CD14-positive monocyte (primary cell): ENCODE results near the gene NAA10. TPM values are rescaled to one million over a fixed set of nuclear protein-coding genes. Genes with fewer than 3 reads are reported as not detected.

Experiments
- DNase-seq, 3 donors: peaks; one replicate each; pipeline ENCODE4 v3.0.0-alpha.2; 2011 to 2022
- H2AFZ ChIP-seq: 2 replicates; pipeline ENCODE4 v1.6.0; 2012; ENCODE audit warnings: mild to moderate bottlenecking, low read depth, low read length, inconsistent platforms; ENCODE audit not compliant: insufficient read depth, poor library complexity, severe bottlenecking
- H3K27ac ChIP-seq, 2 donors: 1 replicate in 1 of 2; 2 replicates in 1 of 2; pipeline ENCODE4 v1.5.1; 2012 to 2013; ENCODE audit warnings: low read length in 2 of 2, control low read depth in 1 of 2, inconsistent platforms in 1 of 2, low read depth in 1 of 2, mild to moderate bottlenecking in 1 of 2
- H3K27me3 ChIP-seq, 2 donors: one replicate each; pipeline versions ENCODE4 v1.6.0 to v1.6.1; 2011 to 2013; ENCODE audit warnings: low read length in 2 of 2; ENCODE audit not compliant: control insufficient read depth in 2 of 2, insufficient read depth in 2 of 2
- H3K36me3 ChIP-seq, 2 donors: replicated peaks in 1 of 2; 1 replicate in 1 of 2; 2 replicates in 1 of 2; pipeline versions ENCODE4 v1.5.1 to v1.6.1; 2012 to 2013; ENCODE audit warnings: low read length in 2 of 2, control low read depth in 1 of 2, inconsistent platforms in 1 of 2, mild to moderate bottlenecking in 1 of 2; ENCODE audit not compliant: insufficient read depth in 2 of 2, control insufficient read depth in 1 of 2
- H3K4me1 ChIP-seq, 2 donors: 1 replicate in 1 of 2; 2 replicates in 1 of 2; pipeline versions ENCODE4 v1.5.1 to v1.6.1; 2012 to 2013; ENCODE audit warnings: low read length in 2 of 2, control low read depth in 1 of 2, inconsistent platforms in 1 of 2, mild to moderate bottlenecking in 1 of 2, moderate library complexity in 1 of 2; ENCODE audit not compliant: insufficient read depth in 2 of 2, control insufficient read depth in 1 of 2
- H3K4me2 ChIP-seq: replicated peaks from 2 replicates; pipeline ENCODE3; 2012; ENCODE audit warnings: low read length, moderate library complexity, mild to moderate bottlenecking; ENCODE audit not compliant: poor library complexity, severe bottlenecking; ENCODE audit errors: extremely low read depth
- H3K4me3 ChIP-seq, 3 experiments: fragments of 200-600 bp in 1 of 3; sonication (generic) in 1 of 3; replicated peaks in 1 of 3; 1 replicate in 2 of 3; 2 replicates in 1 of 3; pipeline ENCODE4 v1.5.1; 2011 to 2013; ENCODE audit warnings: low read length in 3 of 3, mild to moderate bottlenecking in 3 of 3, control low read depth in 2 of 3, low read depth in 2 of 3, inconsistent platforms in 1 of 3, moderate library complexity in 1 of 3
- H3K79me2 ChIP-seq: 2 replicates; pipeline ENCODE4 v1.6.0; 2012; ENCODE audit warnings: mild to moderate bottlenecking, control low read depth, inconsistent platforms, low read length, moderate library complexity; ENCODE audit not compliant: insufficient read depth
- H3K9ac ChIP-seq: 2 replicates; pipeline ENCODE4 v1.6.0; 2017; ENCODE audit warnings: low read length, mild to moderate bottlenecking; ENCODE audit not compliant: insufficient read depth, poor library complexity, severe bottlenecking
- H3K9me3 ChIP-seq, 2 donors: replicated peaks in 1 of 2; 1 replicate in 1 of 2; 2 replicates in 1 of 2; pipeline versions ENCODE4 v1.5.1 to v1.6.1; 2012 to 2013; ENCODE audit warnings: low read length in 2 of 2, control low read depth in 1 of 2; ENCODE audit not compliant: control insufficient read depth in 1 of 2, insufficient read depth in 1 of 2
- H4K20me1 ChIP-seq: 2 replicates; pipeline ENCODE4 v1.6.0; 2012; ENCODE audit warnings: mild to moderate bottlenecking, low read length, control low read depth, moderate library complexity; ENCODE audit not compliant: insufficient read depth
- H3K27ac Mint-ChIP-seq, 7 donors: one replicate each; pipeline ENCODE4 v1.8.0; 2020; ENCODE audit warnings: mild to moderate bottlenecking in 7 of 7, mixed read lengths in 7 of 7, moderate library complexity in 6 of 7, inconsistent platforms in 2 of 7
- H3K27me3 Mint-ChIP-seq, 3 donors: one replicate each; pipeline ENCODE4 v1.8.0; 2021 to 2022; ENCODE audit warnings: low read depth in 3 of 3, mild to moderate bottlenecking in 3 of 3, mixed read lengths in 3 of 3, moderate library complexity in 3 of 3, inconsistent platforms in 1 of 3
- H3K36me3 Mint-ChIP-seq, 2 donors: one replicate each; pipeline ENCODE4 v1.8.0; 2020; ENCODE audit warnings: mixed read lengths in 2 of 2, inconsistent platforms in 1 of 2, mild to moderate bottlenecking in 1 of 2
- H3K4me1 Mint-ChIP-seq: one replicate; pipeline ENCODE4 v1.8.0; 2020; ENCODE audit warnings: mild to moderate bottlenecking, mixed read lengths
- H3K4me3 Mint-ChIP-seq, 2 donors: one replicate each; pipeline ENCODE4 v1.8.0; 2020; ENCODE audit warnings: mild to moderate bottlenecking in 2 of 2, mixed read lengths in 2 of 2, moderate library complexity in 1 of 2
- H3K9me3 Mint-ChIP-seq, 7 donors: one replicate each; pipeline ENCODE4 v1.8.0; 2020 to 2022; ENCODE audit warnings: mixed read lengths in 7 of 7, mild to moderate bottlenecking in 6 of 7, moderate library complexity in 6 of 7, inconsistent platforms in 2 of 7
- WGBS: methylation state at CpG from one replicate; pipeline ENCODE4 v1.1.5; 2013; ENCODE audit warnings: missing lambda C conversion rate; ENCODE audit not compliant: insufficient coverage; 5-methylcytosine and 5-hydroxymethylcytosine counted together
- intact Hi-C, 2 donors: fragments of 100-400 bp; cut with micrococcal nuclease; formaldehyde crosslinking; loops; one replicate each; pipeline versions ENCODE4 v1.15.0 to v1.15.1; 2023
- polyA plus RNA-seq, 3 donors: library from polyadenylated mRNA; depleted of rRNA in 1 of 3; unstranded in 2 of 3; stranded (reverse) in 1 of 3; fragments of 300-500 nt in 2 of 3; fragments of >200 nt in 1 of 3; fragmentation: Illumina TruSeq in 2 of 3; gene quantifications; 1 replicate in 2 of 3; 2 replicates in 1 of 3; pipeline ENCODE4 v1.2.3, GENCODE V29; 2012 to 2021
- TF ChIP-seq, protein P1 (sequence below): fragments of 200-600 bp; IDR thresholded peaks from one replicate; pipeline ENCODE4 v1.8.0; 2022; ENCODE audit warnings: antibody characterized with exemption, mild to moderate bottlenecking

NAA10 gene
- polyA plus RNA-seq, 3 donors: 46.7 to 109 (median 47.9) TPM

DNA sequence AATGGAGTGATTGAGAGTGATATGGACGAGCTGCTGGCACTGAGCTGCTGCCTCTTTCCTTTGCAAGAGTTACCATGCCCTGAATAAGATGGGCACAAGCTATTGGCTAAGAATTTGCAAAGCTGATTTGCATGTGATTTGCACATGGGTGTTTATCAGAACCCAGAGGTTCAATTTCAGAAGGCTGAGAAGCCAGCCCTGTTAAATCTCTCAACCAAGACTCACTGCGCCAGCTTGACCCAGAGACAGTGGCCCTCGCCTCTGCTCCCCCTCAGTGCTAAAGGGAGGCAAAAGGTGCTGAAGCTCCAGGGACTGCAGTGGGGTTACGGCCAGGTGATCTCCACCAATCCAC, 9.5 kb downstream of the NAA10 start:
- peaks cover 0 to 17% (median 6%) of the 10 kb centered on the region in 7 donors for H3K9me3 Mint-ChIP-seq
- peak overlapping the region; percentile 86 to 95 for H3K4me3 Mint-ChIP-seq
- Histone ChIP-seq H3K27me3 (no peaks in the 10 kb centered on the region), H3K4me1 (peaks cover 59 to 89% of the 10 kb centered on the region in 2 donors), H3K9ac (peak overlapping the region; percentile 66), H3K4me2 (peak overlapping the region; percentile 97), H3K36me3 (peaks cover 20 to 21% of the 10 kb centered on the region in 2 donors), H4K20me1 (peaks cover 92% of the 10 kb centered on the region), H3K4me3 (peak overlapping the region; percentile 38 to 89 (median 86)), H3K9me3 (no peaks in the 10 kb centered on the region), H2AFZ (peak overlapping the region; percentile 43), H3K79me2 (peaks cover 68% of the 10 kb centered on the region), H3K27ac (peak overlapping the region; percentile 77 to 81)
- H3K27ac Mint-ChIP-seq: peak overlapping the region in 6 of 7 donors; percentile 87 to 97 (median 94)
- peaks cover 5 to 28% of the 10 kb centered on the region in 2 donors for H3K36me3 Mint-ChIP-seq
- TF ChIP-seq, protein P1, sequence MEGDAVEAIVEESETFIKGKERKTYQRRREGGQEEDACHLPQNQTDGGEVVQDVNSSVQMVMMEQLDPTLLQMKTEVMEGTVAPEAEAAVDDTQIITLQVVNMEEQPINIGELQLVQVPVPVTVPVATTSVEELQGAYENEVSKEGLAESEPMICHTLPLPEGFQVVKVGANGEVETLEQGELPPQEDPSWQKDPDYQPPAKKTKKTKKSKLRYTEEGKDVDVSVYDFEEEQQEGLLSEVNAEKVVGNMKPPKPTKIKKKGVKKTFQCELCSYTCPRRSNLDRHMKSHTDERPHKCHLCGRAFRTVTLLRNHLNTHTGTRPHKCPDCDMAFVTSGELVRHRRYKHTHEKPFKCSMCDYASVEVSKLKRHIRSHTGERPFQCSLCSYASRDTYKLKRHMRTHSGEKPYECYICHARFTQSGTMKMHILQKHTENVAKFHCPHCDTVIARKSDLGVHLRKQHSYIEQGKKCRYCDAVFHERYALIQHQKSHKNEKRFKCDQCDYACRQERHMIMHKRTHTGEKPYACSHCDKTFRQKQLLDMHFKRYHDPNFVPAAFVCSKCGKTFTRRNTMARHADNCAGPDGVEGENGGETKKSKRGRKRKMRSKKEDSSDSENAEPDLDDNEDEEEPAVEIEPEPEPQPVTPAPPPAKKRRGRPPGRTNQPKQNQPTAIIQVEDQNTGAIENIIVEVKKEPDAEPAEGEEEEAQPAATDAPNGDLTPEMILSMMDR: no peak
- no peak for DNase-seq
- 0% methylated on average over 1 of the region's 4 CpGs for WGBS
- H3K4me1 Mint-ChIP-seq: peaks cover 37% of the 10 kb centered on the region
- H3K27me3 Mint-ChIP-seq: peaks cover 0 to 32% (median 0%) of the 10 kb centered on the region in 3 donors
- intact Hi-C loops: loop anchor here (5.0 to 10.0 kb wide), 4 partner anchors 131 to 203 kb away; partner anchors contain the start of genes IDH3G (in 2 of the 2), SSR4 (in 2 of the 2), ABCD1 (in 1 of the 2) and BCAP31 (in 1 of the 2)

DNA sequence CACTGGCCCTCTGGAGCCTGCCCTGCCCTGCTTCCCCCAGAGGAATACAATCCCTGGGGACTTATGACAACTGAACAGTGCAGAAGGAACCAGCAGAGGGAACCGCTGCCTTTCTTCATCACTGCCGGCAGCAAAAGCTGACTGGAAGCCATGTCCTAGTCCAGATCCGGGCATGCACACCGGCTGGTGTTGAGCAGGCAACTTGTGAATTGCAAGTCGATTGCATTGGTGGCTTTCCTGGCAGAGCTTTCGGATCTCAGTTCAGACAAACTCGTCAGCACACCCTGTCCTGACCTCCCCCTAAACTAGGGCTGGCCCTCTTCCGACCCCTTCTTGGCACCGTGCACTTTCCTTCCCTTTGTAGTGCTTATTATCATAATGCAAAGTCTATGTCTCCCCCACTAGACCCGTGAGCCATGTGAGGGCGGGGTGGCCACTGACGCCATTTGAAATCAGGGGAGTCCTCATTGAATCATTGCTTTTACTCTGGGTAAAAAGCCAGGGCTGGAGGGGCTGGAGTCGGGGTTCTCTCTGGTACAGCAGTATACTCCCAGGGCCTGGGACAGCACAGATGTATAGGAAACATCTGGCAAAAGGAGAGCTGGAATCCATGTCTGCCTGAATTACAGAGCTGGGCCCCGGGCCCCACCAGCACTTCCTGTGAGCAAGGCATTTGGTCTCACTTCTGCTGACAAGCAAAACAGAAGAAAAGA, 10.5 kb downstream of the NAA10 start:
- Histone ChIP-seq H3K27me3 (no peaks in the 10 kb centered on the region), H3K4me2 (peak overlapping the region; percentile 97), H2AFZ (peak overlapping the region; percentile 17), H3K4me3 (peak overlapping the region; percentile 38 to 89 (median 86)), H3K79me2 (peaks cover 66% of the 10 kb centered on the region), H3K27ac (peak overlapping the region; percentile 50 to 81), H3K4me1 (peaks cover 49 to 78% of the 10 kb centered on the region in 2 donors), H3K36me3 (peaks cover 19 to 21% of the 10 kb centered on the region in 2 donors), H3K9ac (peak overlapping the region; percentile 66), H3K9me3 (no peaks in the 10 kb centered on the region), H4K20me1 (peaks cover 92% of the 10 kb centered on the region)
- intact Hi-C loops: loop anchor here (10.0 kb wide), 2 partner anchors 130 to 160 kb away; partner anchors contain the start of genes IDH3G (in 1 of the 2), PLXNB3 (in 1 of the 2) and SSR4 (in 1 of the 2)
- TF ChIP-seq, protein P1: peak; percentile 52
- Mint-ChIP-seq H3K27me3 (peaks cover 0 to 34% (median 0%) of the 10 kb centered on the region in 3 donors), H3K27ac (peak overlapping the region; percentile 84 to 97 (median 90)), H3K4me3 (peak overlapping the region; percentile 86 to 95), H3K4me1 (peaks cover 35% of the 10 kb centered on the region), H3K9me3 (peaks cover 0 to 17% (median 6%) of the 10 kb centered on the region in 7 donors), H3K36me3 (peaks cover 10 to 26% of the 10 kb centered on the region in 2 donors)
- 0% methylated on average over 2 of the region's 14 CpGs for WGBS
- DNase-seq: peak; percentile 63 to 75 (median 64)
